Measurements from ENCODE around the gene TRAF2. TPM values are rescaled to one million over a fixed set of nuclear protein-coding genes. Genes with fewer than 3 reads are reported as not detected.

The TRAF2 gene
- total RNA-seq, 1 donor from 2014 or later, result 10.0 TPM

GRCh38 chr9:136860529-136860928 is 25.8 kb upstream of the TRAF2 start:
- Histone ChIP-seq H3K4me3 (no peak overlapping the region), H3K27me3 (ENCODE audit: low read depth) (no peaks in the 10 kb centered on the region), H3K4me1 (peaks cover 47% of the 10 kb centered on the region), H3K27ac (replicated peaks) (no peak overlapping the region), H3K36me3 (peaks cover 40% of the 10 kb centered on the region), H3K9me3 (replicated peaks) (no peaks in the 10 kb centered on the region)
- intact Hi-C loops (cut with micrococcal nuclease), result loop anchor here (10.0 kb wide), 1 partner anchor 64 kb away; no protein-coding TSS in a partner anchor
- no peak for TF ChIP-seq CTCF (IDR thresholded peaks at IDR 0.05; ENCODE audit: borderline replicate concordance)
- DNase-seq, result no peak

- no peaks in the 10 kb centered on the region for H3K9me3 ChIP-seq (replicated peaks)
- peak; percentile 8 for DNase-seq
- peaks cover 40% of the 10 kb centered on the region for H3K36me3 ChIP-seq
- no peaks in the 10 kb centered on the region for H3K27me3 ChIP-seq (ENCODE audit: low read depth)
- H3K27ac ChIP-seq (replicated peaks), result no peak overlapping the region
- H3K4me1 ChIP-seq, result peaks cover 53% of the 10 kb centered on the region
- intact Hi-C loops (cut with micrococcal nuclease), result loop anchor here (10.0 kb wide), 1 partner anchor 64 kb away; no protein-coding TSS in a partner anchor
- no peak overlapping the region for H3K4me3 ChIP-seq
- no peak for TF ChIP-seq CTCF (IDR thresholded peaks at IDR 0.05; ENCODE audit: borderline replicate concordance)
These were observed 25.1 kb upstream of the TRAF2 start for GRCh38 chr9:136860933-136861873.

- H3K27ac ChIP-seq (replicated peaks), result no peak overlapping the region
- no peaks in the 10 kb centered on the region for H3K9me3 ChIP-seq (replicated peaks)
- intact Hi-C loops (cut with micrococcal nuclease), result loop anchor here (10.0 kb wide), 1 partner anchor 63 kb away; no protein-coding TSS in a partner anchor
- peaks cover 40% of the 10 kb centered on the region for H3K36me3 ChIP-seq
- no peak overlapping the region for H3K4me3 ChIP-seq
- no peak for DNase-seq
- H3K27me3 ChIP-seq (ENCODE audit: low read depth), result no peaks in the 10 kb centered on the region
- no peak for TF ChIP-seq CTCF (IDR thresholded peaks at IDR 0.05; ENCODE audit: borderline replicate concordance)
- peaks cover 57% of the 10 kb centered on the region for H3K4me1 ChIP-seq
These were observed 24.4 kb upstream of the TRAF2 start for GRCh38 chr9:136861874-136862457.

- intact Hi-C loops (cut with micrococcal nuclease), result loop anchor here (10.0 kb wide), 1 partner anchor 62 kb away; no protein-coding TSS in a partner anchor
- no peak overlapping the region for H3K4me3 ChIP-seq
- H3K27me3 ChIP-seq (ENCODE audit: low read depth), result no peaks in the 10 kb centered on the region
- no peak for TF ChIP-seq CTCF (IDR thresholded peaks at IDR 0.05; ENCODE audit: borderline replicate concordance)
- H3K36me3 ChIP-seq, result peaks cover 40% of the 10 kb centered on the region
- peak; percentile 8 for DNase-seq
- no peak overlapping the region for H3K27ac ChIP-seq (replicated peaks)
- H3K9me3 ChIP-seq (replicated peaks), result no peaks in the 10 kb centered on the region
- H3K4me1 ChIP-seq, result peaks cover 60% of the 10 kb centered on the region
These were observed 23.3 kb upstream of the TRAF2 start for GRCh38 chr9:136862849-136863622.
